Limb (tissue), 2 donors: ENCODE results near the gene PLXNB2.

Experiments used
- DNase-seq, 2 donors: peaks; one replicate each; pipeline ENCODE4 v3.0.0-alpha.2; 2016; ENCODE audit errors: extremely low spot score in 2 of 2

PLXNB2 gene

DNA sequence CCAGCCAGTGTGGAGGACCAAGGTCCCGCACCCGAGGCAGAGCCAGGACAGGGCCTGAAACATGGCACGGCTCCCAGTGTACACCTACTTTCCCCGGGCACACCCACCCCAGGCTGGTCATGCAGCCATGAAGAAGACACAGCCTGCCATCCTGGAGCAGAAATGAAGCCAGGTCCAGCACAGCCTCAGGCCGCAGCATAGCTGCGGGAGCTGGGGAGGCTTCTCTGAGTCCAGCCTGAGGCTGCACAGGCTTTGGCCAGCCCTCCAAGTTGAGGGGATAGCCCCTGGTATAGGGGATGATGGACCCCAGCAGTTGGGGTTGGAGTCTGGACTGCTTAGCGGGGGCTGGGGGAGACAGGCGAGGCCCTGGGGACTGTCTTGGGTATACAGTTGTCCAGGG, 53.5 kb downstream of the PLXNB2 start:
- no peak for DNase-seq

DNA sequence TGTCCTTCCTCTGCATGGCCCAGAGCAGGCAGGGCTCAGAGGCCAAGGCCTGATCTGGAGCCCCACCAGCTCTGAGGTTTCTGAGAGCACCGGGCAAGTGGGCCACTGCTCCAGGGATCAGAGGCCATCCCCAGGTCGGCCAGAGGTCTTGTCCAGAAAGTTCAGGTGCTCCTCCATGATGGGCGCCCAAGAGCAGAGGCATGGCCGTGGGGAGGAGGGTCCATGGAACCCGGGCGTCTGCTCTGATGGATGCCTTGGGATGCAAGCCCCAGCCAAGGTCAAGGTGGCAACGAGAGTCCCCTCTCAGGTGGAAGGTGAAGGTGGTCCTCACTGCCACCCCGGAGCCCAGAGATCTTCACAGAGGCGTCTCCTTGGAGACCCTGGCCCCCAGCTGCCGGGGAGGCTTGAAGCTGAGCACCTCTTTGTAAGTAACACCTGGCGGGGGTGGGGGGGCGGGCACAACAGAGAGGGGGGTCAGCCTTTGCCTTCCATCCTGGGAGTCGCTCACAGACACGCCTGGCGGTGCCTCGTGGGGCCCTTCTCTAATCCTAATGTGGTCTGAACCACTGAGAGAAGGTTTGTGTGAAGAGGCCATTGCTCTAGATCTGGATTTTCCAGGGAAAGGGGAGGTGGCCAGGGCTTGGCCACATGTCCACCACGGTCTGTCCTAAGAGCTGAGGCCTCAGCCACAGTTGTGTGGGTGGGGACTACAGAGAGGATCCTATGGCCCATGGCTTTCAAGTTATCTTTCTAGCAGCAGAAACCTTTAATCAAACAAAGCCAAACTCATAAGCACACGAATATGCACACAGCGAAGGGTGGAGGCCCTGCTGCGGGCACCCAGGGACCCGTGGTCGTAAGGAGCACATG, 54.2 kb downstream of the PLXNB2 start:
- no peak for DNase-seq

DNA sequence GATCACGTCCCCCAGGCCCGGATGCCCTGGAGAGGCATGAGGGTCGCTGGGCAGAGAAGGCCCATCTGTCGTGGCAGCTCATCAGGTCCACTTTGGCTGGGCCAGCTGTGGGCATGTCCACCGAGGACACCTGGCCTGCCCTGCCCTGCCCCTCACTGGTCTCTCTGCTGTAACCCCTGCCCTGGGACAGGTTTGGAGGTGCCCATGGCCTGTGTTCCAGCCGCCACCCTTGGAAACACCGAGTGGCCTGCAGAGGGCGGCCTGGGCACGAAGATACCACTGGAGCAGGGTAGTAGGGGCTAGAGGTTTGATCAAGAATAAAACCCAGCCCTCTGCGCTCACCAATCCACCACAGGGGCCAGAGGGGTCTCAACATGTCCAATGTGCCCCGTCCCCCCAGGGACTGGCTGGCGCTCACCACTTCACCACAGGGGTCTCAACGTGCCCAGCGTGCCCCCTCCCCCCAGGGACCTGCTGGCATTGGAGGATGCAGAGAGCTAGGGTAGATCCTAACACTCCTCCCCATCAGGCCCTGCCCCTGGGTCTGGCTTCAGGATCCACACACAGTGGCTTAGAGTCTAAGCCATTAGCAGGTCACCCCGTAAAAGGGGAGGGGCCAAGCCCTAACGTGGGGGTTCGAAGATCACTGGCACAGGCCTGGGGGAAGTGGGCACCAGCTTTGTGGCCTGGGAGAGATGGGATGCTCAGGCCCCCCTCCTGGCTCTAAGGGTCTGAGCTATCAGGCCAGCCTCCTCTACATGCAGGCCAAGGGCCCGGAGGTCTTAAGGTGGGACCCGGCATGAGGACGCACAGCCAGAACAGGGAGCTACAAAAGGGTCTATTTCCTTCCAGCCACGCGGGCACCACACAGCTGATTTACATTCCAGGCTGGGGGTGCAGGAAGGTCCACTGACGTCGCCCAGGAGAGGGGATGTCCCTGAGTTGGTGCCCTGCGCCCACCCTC, 55.1 kb downstream of the PLXNB2 start:
- peak in 1 of 2 donors; percentile 77 for DNase-seq

DNA sequence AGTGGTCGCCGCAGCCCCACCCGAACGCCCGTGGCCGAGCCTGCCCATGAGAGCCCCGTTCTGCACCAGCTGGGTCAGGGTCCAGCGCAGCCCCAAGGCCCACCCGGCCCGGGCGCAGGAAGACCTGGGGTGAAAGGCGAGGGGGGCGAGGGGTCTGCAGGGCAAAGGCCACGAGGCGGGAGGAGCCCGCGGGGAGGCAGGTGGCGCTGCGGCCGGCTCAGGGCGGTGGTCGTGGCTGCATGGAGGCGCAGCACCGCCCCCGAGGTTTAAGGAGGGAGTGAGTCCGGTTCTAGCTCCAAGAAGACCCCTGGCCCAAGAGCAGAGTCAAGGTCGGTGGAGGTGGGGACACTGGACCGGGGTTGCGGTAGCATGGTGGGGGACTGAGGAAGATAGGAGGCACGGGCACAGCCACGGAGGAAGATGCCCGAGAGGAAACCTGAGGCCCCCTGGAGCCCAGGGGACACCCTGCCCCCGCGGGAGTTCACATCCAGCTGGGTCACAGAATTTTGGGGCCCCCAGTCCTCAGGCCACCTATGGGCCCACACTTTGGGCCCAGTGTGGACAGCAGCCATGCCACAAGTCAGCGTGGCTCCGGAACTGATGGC, 55.9 kb downstream of the PLXNB2 start:
- no peak for DNase-seq

DNA sequence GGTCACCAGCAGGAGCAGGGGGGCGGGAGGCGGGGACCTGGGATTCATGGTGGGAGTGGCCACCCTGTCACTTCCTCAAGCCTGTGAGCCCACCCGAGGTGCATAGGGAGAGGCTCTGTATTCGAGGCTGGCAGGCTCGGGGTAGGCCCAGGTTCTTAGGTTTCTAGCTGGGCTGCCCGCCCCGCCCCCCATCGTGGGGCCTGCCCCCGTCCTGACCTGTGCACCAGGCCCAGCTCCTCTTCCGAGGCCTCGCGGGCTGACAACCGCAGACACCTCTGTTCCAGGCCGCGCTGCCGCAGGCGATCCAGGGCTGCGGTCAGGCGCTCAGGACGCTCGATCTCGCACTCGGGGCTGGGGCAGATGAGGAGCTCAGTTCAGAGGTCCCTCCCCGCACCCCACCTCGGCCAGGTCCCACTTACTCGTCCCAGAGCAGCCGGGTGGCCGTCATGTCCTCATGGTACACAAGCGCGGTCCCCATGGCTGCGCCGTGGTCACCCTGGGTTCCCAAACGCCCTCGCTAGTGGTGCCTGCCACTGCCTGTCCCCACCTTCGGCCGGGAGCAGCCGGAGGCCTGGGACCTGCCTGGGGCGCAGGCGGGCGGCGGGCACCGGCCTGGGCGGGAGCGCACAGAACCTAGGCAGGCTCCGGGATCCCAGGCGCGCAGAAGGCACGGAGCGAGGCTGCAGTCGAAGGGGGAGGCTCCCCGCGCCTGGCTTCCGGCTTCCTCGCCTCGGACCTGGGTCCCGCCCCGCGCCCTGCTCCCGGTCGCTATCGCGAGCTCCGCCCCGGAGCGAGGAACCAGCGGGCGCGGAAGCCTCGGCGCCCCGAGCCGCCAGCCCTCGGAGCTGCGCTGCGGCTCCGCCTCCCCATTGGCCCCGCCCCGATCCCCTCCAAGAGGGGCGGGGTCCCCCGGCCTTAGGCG, 56.6 kb downstream of the PLXNB2 start, which contains the start of gene HDAC10:
TSS of gene HDAC10 (minus strand) at position 711 of the 922 bp plus-strand sequence. CDS start at position 478, 233 bp downstream.
- peak; percentile 64 to 81 for DNase-seq

DNA sequence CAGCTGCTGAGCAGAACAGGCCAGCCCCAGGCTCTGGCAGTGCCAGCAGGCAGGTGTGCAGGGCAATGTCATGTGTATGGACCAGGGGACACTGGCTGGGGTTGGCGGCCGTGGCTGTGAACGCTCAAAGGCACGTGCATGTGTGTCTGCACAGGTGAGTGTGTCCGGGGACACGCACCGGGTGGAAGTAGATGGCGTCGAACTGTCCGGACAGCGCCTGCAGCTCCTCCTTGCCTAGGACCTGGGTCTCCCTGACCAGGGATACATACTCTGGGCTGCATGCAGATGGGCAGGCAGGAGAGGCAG, 57.2 kb downstream of the PLXNB2 start:
- no peak for DNase-seq

DNA sequence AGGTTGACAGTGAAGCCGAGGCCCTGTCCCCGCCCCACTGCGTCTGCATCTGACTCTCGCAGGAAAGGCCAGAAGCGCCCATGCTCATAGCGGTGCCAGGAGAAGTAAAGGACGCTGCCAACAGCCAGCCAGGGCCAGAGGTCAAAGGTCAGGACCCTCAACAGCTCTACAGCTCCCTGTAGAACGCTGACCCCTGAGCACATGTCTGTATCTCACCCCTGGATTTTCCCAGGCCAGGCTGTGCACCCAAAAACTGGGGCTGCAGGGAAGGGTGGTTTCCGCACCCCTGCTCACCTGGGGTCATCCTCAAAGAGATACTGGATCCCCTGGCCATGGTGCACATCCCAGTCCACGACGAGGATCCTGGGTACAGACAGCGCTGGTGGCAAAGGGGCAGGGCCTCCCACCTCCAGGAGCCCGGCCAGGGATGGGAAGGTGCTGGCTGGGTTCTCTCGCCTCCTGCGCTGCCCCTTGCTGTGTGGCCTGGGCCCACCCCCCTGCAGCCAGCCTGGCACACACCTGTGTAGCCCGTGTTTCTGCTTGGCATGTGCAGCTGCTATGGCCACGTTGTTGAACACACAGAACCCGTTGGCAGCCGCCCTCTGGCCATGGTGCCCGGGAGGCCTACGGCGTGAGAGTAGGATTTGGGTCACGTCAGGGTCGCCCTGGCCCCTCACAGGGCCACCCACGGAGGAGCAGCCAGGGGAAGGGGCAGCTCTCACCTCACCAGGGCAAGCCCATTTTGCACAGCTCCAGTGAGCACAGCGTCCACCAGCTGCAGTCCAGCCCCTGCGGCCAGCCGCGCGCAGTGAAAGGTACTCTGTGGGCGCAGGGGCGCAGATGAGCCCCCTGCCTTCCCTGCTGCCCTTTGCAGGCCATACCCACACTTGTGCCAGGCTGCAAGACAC, 57.9 kb downstream of the PLXNB2 start:
- no peak for DNase-seq

DNA sequence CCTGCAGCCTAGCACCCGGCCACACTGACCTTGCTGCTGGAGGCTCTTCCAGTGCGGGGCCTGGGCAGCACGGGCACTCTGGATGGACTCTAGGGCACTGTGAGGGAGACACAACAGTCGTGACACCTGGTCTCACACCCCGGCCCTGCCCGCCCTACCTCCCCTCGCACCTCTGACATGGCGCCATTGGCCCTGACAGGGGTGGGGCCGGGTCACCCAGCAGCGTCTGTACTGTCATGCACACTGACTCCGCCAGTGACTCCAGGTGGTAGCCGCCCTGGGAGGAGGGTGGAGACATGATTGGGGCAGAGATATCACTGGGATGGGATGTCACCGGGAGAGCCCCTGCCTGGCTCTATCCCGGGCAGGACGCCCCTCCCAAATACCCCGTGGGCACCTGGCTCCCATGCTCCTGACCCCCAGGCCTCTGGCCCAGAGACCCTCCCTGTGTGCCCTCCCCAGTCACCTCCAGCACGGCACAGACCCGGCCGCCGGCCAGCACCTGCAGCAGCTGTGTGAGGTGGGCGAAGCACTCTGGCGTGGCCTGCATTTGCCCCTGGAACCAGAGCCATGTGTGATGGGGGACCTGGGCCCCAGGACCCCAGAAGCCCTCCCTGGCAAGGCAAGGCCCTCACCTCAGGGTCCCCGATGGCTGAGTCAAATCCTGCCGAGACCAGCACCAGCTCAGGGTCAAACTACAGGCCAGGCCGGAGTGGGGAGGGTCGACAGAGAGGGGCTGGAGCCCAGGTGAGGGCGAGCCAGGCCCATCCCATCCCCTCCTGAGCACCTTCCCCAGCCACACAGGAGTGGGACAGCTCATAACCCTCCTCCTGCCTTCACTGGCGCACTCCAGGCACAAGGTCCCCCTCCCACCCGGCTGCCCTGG, 59.0 kb downstream of the PLXNB2 start:
- no peak for DNase-seq

DNA sequence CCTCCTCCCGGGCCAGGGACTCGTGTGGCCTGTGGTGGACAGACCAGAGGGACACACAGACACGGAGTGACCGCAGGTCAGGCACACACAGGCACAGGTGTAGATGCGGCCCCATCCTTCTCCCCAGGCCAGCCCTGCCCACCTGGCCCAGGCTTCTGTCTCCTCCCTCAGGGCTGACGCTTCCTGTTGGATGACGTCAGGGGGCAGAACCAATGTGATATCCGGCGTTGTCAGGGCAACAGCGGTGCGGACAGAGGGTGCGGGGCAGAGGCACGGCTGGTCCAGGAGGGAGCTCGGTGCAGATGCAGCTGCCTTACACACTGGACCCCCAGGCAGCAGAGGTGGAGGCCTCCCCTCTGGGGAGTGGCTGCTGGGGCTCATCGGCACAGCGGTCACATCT, 59.7 kb downstream of the PLXNB2 start:
- no peak for DNase-seq

DNA sequence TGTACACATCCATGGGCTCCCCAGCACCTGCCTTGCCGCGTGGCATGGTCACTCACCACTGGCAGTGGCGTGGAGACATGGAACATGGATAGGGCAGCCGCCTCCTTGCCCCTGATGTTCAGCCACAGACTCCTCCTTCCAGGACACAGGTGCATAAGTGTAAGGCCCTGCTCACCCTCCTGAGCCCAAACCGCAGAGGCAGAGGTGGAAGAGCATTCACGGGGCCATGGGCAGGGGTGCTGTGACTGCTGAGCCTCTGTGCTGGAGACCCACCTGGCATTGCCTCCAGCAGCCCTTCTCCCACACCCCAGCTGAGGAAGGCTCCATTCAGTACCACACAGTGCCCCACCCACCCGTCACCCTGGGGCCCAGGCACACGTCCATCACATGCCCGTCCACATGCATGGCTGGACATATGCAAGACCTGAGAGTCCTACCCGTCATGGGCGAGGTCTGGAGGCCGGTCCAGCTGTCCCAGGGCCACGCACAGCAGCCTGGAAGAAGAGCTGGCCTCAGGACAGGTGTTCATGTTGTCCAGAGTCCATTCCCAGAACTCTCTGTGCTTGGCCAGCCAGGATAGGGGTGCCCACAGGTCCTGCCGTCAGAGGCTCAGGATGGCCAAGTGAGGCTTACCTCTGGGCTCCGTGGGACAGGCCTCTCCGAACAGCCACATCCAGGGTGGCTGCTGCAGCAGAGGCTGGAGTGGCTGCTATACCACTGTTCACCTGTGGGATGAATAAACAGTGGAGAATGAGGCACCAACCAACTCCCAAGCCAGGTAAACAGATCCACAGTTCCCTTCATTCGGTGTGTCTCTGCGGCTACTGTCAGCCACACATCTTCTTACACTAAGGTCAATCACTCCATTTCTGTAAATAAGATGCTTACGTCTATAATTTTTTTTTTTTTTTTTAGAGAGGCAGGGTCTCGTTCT, 60.9 kb downstream of the PLXNB2 start:
- no peak for DNase-seq

DNA sequence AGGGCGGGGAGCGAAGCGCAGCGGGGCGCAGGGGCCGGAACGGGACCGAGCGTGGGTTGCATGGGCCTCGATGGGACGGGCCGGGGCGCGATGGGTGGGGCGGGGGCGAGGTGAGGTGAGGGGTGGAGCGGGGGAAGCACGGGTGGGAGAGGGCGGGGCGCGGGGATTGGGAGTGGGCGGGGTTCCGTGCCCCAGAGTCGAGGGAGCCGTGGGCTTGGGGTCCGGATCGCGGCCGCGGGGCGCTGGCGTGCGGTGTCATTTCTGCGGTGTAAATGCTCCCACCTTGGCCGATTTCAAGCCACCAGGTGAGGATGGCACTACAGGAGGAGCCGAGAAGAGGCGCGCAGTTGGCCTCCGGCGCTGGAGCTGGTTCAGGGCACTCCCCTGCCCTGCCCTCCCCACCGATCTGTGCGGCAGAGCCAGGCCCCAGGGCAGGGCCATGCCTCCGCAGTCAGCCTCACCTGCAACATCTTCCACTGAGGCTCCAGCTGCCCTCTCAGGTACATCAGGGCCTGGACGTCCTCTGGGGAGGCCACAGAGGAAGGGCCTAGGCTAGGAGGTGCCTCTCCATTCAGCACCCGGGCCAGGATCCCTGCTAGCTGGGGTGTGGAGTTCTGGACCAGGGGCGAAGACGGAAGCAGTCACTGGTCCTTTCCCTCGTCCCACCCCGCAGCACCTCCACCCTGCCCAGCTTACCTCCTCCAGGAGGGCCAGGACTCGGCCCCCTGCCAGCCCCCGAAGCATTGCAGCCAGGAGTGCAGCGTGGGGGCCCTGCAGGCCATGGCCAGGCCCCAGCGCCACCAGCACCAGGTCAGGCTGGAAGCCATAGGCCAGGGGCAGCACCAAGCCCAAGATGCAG, 62.0 kb downstream of the PLXNB2 start:
- no peak for DNase-seq

DNA sequence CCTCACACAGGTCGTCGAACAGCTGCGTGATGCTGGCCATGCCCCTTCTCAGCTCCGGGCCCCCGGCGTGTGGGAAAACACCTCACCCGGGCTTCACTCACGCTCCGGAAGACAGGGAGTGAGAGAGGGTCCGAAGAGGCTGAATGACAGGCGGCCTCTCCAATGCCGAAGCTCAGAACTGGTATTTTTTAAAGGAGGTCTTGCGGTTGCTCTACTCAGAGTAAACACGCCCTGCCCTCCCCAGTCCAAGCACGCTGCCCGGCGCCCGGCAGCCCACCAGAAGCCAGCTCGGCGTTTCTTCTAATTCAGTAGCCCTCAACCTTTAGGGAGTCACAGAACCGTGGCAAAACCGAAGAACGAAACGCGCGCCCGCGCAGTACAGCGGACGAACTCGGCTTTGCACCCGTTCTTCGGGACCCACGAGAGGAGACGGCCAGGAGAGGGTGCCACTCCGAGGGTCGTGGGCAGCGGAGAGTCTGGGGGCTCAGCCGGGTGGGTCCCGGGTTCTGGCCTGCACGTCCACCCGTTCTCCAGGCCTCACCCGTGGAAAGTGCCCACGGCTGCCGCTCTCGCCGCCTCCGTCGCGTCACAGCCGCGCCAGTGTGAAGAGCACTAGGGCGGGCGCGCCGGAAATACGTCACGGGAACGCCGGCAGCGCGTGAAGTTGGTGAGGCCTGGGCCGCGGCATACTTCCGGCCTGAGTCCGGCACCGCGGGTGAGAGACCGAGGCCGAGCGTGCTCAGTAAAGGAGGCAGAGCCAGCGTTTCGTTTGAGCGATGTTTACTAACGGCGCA, 62.8 kb downstream of the PLXNB2 start, which contains the start of gene TUBGCP6:
TSS of gene TUBGCP6 (minus strand) at position 604 of the 794 bp plus-strand sequence. CDS start at position 40, 564 bp downstream.
- peak; percentile 94 to 96 for DNase-seq

DNA sequence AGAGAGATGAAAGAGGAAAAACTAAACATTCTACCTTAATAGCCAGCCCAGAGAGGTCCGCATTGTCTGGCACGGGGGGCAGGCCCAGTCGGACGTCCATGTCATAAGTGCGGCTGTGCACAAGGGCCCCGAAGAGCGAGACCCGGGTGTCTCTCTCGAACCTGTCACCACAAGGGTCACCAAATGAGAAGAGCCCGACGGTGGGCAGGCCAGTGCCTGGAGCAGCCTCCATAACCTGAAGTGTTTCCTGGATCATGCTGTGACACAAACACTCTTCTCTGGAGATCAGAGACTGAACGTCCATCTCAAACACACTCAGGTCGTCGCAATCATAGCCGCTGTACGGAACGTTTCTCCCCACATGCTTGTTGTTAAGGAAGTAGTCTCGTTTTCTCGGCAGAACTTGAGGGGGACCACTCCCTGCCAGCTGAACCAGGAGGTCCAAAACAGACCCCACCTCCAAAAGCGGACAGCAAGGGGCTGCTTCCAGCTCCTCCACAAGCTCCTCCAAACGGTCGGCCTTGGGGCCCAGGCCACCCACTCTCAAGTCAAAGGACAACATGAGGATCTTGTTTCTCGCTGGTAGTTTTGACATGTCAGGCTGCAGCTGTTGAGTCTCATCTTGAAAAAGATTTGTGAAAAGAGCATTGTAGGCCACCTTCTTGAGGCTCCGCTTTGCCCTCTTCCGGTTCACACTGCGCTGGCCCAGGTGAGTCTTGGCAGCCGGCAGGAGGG, 63.6 kb downstream of the PLXNB2 start:
- DNase-seq: no peak

DNA sequence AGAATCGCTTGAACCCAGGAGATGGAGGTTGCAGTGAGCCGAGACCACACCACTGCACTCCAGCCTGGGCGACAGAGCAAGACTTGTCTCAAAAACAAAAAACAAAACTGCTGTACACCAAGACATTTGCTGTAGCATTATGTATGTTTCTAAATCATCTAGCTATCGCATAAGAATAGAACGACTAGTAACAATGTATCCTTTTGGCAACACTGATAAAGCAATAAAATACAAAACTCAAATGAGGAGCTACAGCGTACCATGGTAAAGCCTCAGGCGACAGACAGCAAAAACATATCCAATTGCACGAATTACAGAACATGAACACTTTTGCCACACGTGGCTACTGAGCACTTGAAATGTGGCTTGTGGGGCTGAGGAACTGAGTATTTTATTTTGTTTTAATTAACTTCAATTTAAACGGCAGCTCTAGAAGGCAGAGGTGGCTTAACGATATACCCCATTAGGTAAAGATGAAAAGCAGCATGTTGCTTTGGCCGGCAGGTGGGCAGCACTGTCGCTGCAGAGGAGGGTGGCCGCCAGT, 65.0 kb downstream of the PLXNB2 start:
- DNase-seq: no peak

DNA sequence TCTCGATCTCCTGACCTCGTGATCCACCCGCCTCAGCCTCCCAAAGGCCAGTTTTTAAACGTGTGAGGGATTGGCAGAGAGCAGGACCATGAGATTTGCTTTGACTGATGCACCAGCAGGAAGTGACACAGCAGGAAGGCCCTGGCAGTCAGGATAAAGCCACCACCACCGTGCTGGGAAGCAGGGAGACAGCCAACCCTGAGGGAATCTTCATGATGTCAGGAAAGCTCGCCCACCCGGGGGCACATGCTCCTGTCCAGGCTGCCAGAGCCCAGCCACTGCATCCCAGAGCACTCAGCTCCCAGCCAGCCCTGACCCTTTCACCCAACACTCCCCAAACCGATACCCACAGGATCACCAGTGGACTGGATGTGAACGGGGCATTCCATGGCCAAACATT, 68.7 kb downstream of the PLXNB2 start:
- no peak for DNase-seq
